MCF 10A (cell line): ENCODE results near the gene HES4. TPM values are rescaled to one million over a fixed set of nuclear protein-coding genes. Genes with fewer than 3 reads are reported as not detected.

ENCODE experiments used
- BruUV-seq: library from RNA; stranded (reverse); fragments of 400-500 nt; replicated peaks from 2 replicates; lab custom pipeline; 2021; lab: Mats Ljungman, UMichigan
- CTCF ChIA-PET: fragments of 300-600 bp; sonication (Branson Sonifier 250); formaldehyde crosslinking; extraction: SDS; loops from one replicate; lab custom pipeline; 2021; ENCODE audit warnings: antibody characterized with exemption, inconsistent platforms; lab: Yijun Ruan, JAX
- POLR2A ChIA-PET: fragments of 300-600, 350-650 bp; sonication (Branson Sonifier 250); formaldehyde crosslinking; extraction: SDS; loops from one replicate; lab custom pipeline; 2020; ENCODE audit warnings: antibody characterized with exemption, inconsistent platforms; lab: Yijun Ruan, JAX
- DNase-seq: peaks from one replicate; pipeline ENCODE4 v3.0.0-alpha.2; 2018; ENCODE audit not compliant: unreplicated experiment
- H3K27ac Mint-ChIP-seq: one replicate; pipeline ENCODE4 v1.8.0; 2022; ENCODE audit warnings: mild to moderate bottlenecking, low read depth, mixed read lengths; ENCODE audit not compliant: unreplicated experiment
- H3K27me3 Mint-ChIP-seq: one replicate; pipeline ENCODE4 v1.8.0; 2022; ENCODE audit warnings: mixed read lengths; ENCODE audit not compliant: insufficient read depth, unreplicated experiment
- H3K36me3 Mint-ChIP-seq: one replicate; pipeline ENCODE4 v1.8.0; 2022; ENCODE audit warnings: mild to moderate bottlenecking, moderate library complexity, mixed read lengths; ENCODE audit not compliant: insufficient read depth, unreplicated experiment
- H3K4me1 Mint-ChIP-seq: one replicate; pipeline ENCODE4 v1.8.0; 2022; ENCODE audit warnings: mixed read lengths; ENCODE audit not compliant: insufficient read depth, unreplicated experiment
- H3K4me3 Mint-ChIP-seq: one replicate; pipeline ENCODE4 v1.8.0; 2022; ENCODE audit warnings: mild to moderate bottlenecking, moderate library complexity, mixed read lengths; ENCODE audit not compliant: unreplicated experiment
- H3K9me3 Mint-ChIP-seq: one replicate; pipeline ENCODE4 v1.8.0; 2022; ENCODE audit warnings: mixed read lengths; ENCODE audit not compliant: unreplicated experiment
- CTCF ChIP-seq: fragments of 200-600 bp; IDR thresholded peaks from one replicate; pipeline ENCODE4 v1.8.0; 2022; ENCODE audit warnings: antibody characterized with exemption, mild to moderate bottlenecking; ENCODE audit not compliant: unreplicated experiment
- intact Hi-C: fragments of 100-400 bp; cut with micrococcal nuclease; formaldehyde crosslinking; loops from 2 replicates; pipeline ENCODE4 v1.14.1; 2022
- total RNA-seq: library from RNA; stranded (reverse); gene quantifications from 2 replicates; pipeline ENCODE4 v1.2.3, GENCODE V29; 2022

Gene HES4
- total RNA-seq, 1 experiment from 2014 or later: 42.1 TPM

- H3K9me3 Mint-ChIP-seq: no peaks in the 10 kb centered on the region
- ChIA-PET POLR2A (no interaction called here), CTCF (no interaction called here)
- no peak for DNase-seq
- no peak for TF ChIP-seq CTCF
- H3K4me1 Mint-ChIP-seq: peaks cover 10% of the 10 kb centered on the region
- no peak overlapping the region for H3K4me3 Mint-ChIP-seq
- no peaks in the 10 kb centered on the region for H3K36me3 Mint-ChIP-seq
- intact Hi-C loops: no loop called here
- H3K27ac Mint-ChIP-seq: no peak overlapping the region
- BruUV-seq: no TSS peak
- no peaks in the 10 kb centered on the region for H3K27me3 Mint-ChIP-seq
Measured at GRCh38 chr1:972726-973458, 27.0 kb downstream of the HES4 start.

GRCh38 chr1:971751-972506 is 28.0 kb downstream of the HES4 start:
- POLR2A ChIA-PET: interaction anchor here (0.7 kb wide), 1 partner anchor 28 kb away, joined by 3 read pairs; no protein-coding TSS in a partner anchor
- peaks cover 10% of the 10 kb centered on the region for H3K4me1 Mint-ChIP-seq
- TF ChIP-seq CTCF: no peak
- H3K27ac Mint-ChIP-seq: no peak overlapping the region
- H3K36me3 Mint-ChIP-seq: no peaks in the 10 kb centered on the region
- no peaks in the 10 kb centered on the region for H3K9me3 Mint-ChIP-seq
- H3K4me3 Mint-ChIP-seq: no peak overlapping the region
- CTCF ChIA-PET: interaction anchor here (0.6 to 1.2 kb wide), 3 partner anchors 11 to 34 kb away, joined by 3 to 4 read pairs (median 3); no protein-coding TSS in a partner anchor
- DNase-seq: no peak
- no peaks in the 10 kb centered on the region for H3K27me3 Mint-ChIP-seq
- no TSS peak for BruUV-seq
- intact Hi-C loops: no loop called here

GRCh38 chr1:970973-971730 is 28.7 kb downstream of the HES4 start:
- ChIA-PET CTCF (interaction anchor here (0.6 to 1.2 kb wide), 3 partner anchors 12 to 92 kb away, joined by 3 to 4 read pairs (median 3); no protein-coding TSS in a partner anchor), POLR2A (interaction anchor here (0.6 kb wide), 2 partner anchors 59 to 122 kb away, joined by 3 read pairs; no protein-coding TSS in a partner anchor)
- no peaks in the 10 kb centered on the region for H3K27me3 Mint-ChIP-seq
- no peak for DNase-seq
- no peak for TF ChIP-seq CTCF
- peaks cover 10% of the 10 kb centered on the region for H3K4me1 Mint-ChIP-seq
- no peaks in the 10 kb centered on the region for H3K9me3 Mint-ChIP-seq
- no peak overlapping the region for H3K4me3 Mint-ChIP-seq
- H3K27ac Mint-ChIP-seq: no peak overlapping the region
- BruUV-seq: no TSS peak
- intact Hi-C loops: no loop called here
- H3K36me3 Mint-ChIP-seq: no peaks in the 10 kb centered on the region
